GM20000 (cell line): ENCODE results near the gene PBRM1.

Experiments
- DNase-seq: peaks from one replicate; pipeline ENCODE4 v3.0.0; 2012; ENCODE audit warnings: low spot score
- CTCF ChIP-seq: IDR thresholded peaks from 2 replicates; pipeline ENCODE4 v1.5.1; 2012; ENCODE audit warnings: mild to moderate bottlenecking, control low read depth; ENCODE audit errors: extremely low read depth, missing control alignments

The PBRM1 gene

GRCh38 chr3:52498137-52499054 lies 187.3 kb downstream of the PBRM1 start:
- no peak for DNase-seq
- TF ChIP-seq CTCF = no peak

- no peak for TF ChIP-seq CTCF
- no peak for DNase-seq
Observed at GRCh38 chr3:52495777-52496602, 189.7 kb downstream of the PBRM1 start.
